ENCODE data around the gene R3HDM1. TPM values are rescaled to one million over a fixed set of nuclear protein-coding genes. Genes with fewer than 3 reads are reported as not detected.
A peak's percentile ranks its signal among the peaks of the same experiment; 100 is the strongest.

Gene R3HDM1
- total RNA-seq, 1 experiment from 2014 or later = 52.4 TPM

DNA sequence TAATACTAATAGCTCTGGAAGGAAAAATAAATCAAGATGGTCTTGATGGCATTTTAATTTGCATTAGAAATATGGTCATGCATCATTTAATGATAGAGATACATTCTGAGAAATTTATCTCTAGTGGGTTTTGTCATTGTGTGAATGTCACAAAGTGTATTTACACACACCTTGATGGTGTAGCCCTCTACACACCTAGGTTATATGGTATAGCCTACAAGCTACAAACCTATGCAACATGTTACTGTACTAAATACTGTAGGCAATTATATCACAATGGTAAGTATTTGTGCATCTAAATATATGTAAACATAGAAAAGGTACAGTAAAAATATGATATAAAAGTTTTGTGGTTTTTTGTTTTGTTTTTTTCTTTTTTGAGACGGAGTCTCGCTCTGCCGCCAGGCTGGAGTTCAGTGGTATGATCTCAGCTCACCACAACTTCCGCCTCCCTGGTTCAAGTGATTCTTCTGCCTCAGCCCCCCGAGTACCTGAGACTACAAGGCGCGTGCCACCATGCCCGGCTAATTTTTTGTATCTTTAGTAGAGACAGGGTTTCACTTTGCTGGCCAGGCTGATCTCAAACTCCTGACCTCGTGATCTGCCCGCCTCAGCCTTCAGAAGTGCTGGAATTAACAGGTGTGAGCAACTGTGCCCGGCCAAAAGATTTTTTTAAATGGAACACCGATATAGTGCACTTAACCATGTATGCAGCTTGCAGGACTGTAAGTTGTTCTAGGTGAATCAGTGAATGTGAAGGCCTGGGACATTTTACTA is 126.7 kb downstream of the R3HDM1 start:
- no peak overlapping the region for H3K27ac Mint-ChIP-seq (ENCODE audit: low read depth, unreplicated experiment)
- intact Hi-C loops (cut with micrococcal nuclease) = no loop called here
- CTCF ChIA-PET = no interaction called here
- DNase-seq (ENCODE audit: unreplicated experiment) = no peak
- BruUV-seq (replicated peaks) = no TSS peak
- POLR2A ChIA-PET = interaction anchor here (1.2 kb wide), 1 partner anchor 54 kb away, joined by 5 read pairs; no protein-coding TSS in a partner anchor
- no peaks in the 10 kb centered on the region for H3K9me3 Mint-ChIP-seq (ENCODE audit: unreplicated experiment)
- H3K4me3 Mint-ChIP-seq (ENCODE audit: unreplicated experiment) = no peak overlapping the region
- H3K27me3 Mint-ChIP-seq (ENCODE audit: insufficient read depth, unreplicated experiment) = no peaks in the 10 kb centered on the region
- no peaks in the 10 kb centered on the region for H3K4me1 Mint-ChIP-seq (ENCODE audit: insufficient read depth, unreplicated experiment)
- peaks cover 42% of the 10 kb centered on the region for H3K36me3 Mint-ChIP-seq (ENCODE audit: insufficient read depth, unreplicated experiment)
- no peak for TF ChIP-seq CTCF (IDR thresholded peaks at IDR 0.05; ENCODE audit: unreplicated experiment)

DNA sequence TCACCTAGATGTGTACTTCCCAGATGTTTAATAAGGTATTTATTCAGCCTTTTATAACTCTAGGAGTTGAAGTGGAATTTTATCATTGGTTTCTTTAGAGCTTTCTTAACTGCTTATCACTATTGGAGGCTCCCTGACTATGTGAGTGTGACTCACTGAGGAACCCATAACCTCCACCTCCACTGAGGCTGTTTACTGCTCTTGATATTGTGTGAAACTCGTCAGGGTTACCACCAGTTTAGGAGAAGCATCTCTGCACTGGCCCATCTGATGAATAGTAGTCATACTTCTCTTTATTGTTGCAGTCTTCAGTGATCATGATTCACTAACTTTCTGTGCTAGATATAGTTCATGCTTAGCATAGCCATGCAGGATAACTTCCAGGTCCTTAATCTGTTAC is 130.8 kb downstream of the R3HDM1 start:
- CTCF ChIA-PET = no interaction called here
- no peak for DNase-seq (ENCODE audit: unreplicated experiment)

GRCh38 chr2:135663148-135663700 is 131.9 kb downstream of the R3HDM1 start:
- no peak for TF ChIP-seq CTCF (IDR thresholded peaks at IDR 0.05; ENCODE audit: unreplicated experiment)
- BruUV-seq (replicated peaks) = no TSS peak
- Mint-ChIP-seq H3K27ac (ENCODE audit: low read depth, unreplicated experiment) (no peak overlapping the region), H3K27me3 (ENCODE audit: insufficient read depth, unreplicated experiment) (no peaks in the 10 kb centered on the region), H3K4me3 (ENCODE audit: unreplicated experiment) (no peak overlapping the region), H3K9me3 (ENCODE audit: unreplicated experiment) (no peaks in the 10 kb centered on the region), H3K4me1 (ENCODE audit: insufficient read depth, unreplicated experiment) (no peaks in the 10 kb centered on the region), H3K36me3 (ENCODE audit: insufficient read depth, unreplicated experiment) (peaks cover 22% of the 10 kb centered on the region)
- ChIA-PET CTCF (interaction anchor here (0.5 to 1.1 kb wide), 6 partner anchors 9 to 122 kb away, joined by 3 to 5 read pairs (median 3); no protein-coding TSS in a partner anchor), POLR2A (interaction anchor here (0.6 to 1.2 kb wide), 2 partner anchors 11 to 659 kb away, joined by 3 read pairs; no protein-coding TSS in a partner anchor)
- no peak for DNase-seq (ENCODE audit: unreplicated experiment)
- intact Hi-C loops (cut with micrococcal nuclease) = no loop called here

More for the DNA sequence above, 130.8 kb downstream of the R3HDM1 start:
- no peak overlapping the region for H3K27ac Mint-ChIP-seq (ENCODE audit: low read depth, unreplicated experiment)
- TF ChIP-seq CTCF (IDR thresholded peaks at IDR 0.05; ENCODE audit: unreplicated experiment) = no peak
- no peak overlapping the region for H3K4me3 Mint-ChIP-seq (ENCODE audit: unreplicated experiment)
- H3K4me1 Mint-ChIP-seq (ENCODE audit: insufficient read depth, unreplicated experiment) = no peaks in the 10 kb centered on the region
- intact Hi-C loops (cut with micrococcal nuclease) = no loop called here
- H3K27me3 Mint-ChIP-seq (ENCODE audit: insufficient read depth, unreplicated experiment) = no peaks in the 10 kb centered on the region
- BruUV-seq (replicated peaks) = no TSS peak
- H3K9me3 Mint-ChIP-seq (ENCODE audit: unreplicated experiment) = no peaks in the 10 kb centered on the region
- peaks cover 23% of the 10 kb centered on the region for H3K36me3 Mint-ChIP-seq (ENCODE audit: insufficient read depth, unreplicated experiment)
- POLR2A ChIA-PET = interaction anchor here (1.2 kb wide), 2 partner anchors 9 to 83 kb away, joined by 3 read pairs; no protein-coding TSS in a partner anchor

- ChIA-PET POLR2A (no interaction called here), CTCF (interaction anchor here (0.6 to 1.0 kb wide), 3 partner anchors 58 to 663 kb away, joined by 3 to 6 read pairs (median 3); no protein-coding TSS in a partner anchor)
- TF ChIP-seq CTCF (IDR thresholded peaks at IDR 0.05; ENCODE audit: unreplicated experiment) = no peak
- no peak overlapping the region for H3K4me3 Mint-ChIP-seq (ENCODE audit: unreplicated experiment)
- H3K4me1 Mint-ChIP-seq (ENCODE audit: insufficient read depth, unreplicated experiment) = no peaks in the 10 kb centered on the region
- BruUV-seq (replicated peaks) = no TSS peak
- H3K36me3 Mint-ChIP-seq (ENCODE audit: insufficient read depth, unreplicated experiment) = peaks cover 28% of the 10 kb centered on the region
- intact Hi-C loops (cut with micrococcal nuclease) = no loop called here
- no peaks in the 10 kb centered on the region for H3K27me3 Mint-ChIP-seq (ENCODE audit: insufficient read depth, unreplicated experiment)
- no peaks in the 10 kb centered on the region for H3K9me3 Mint-ChIP-seq (ENCODE audit: unreplicated experiment)
- no peak overlapping the region for H3K27ac Mint-ChIP-seq (ENCODE audit: low read depth, unreplicated experiment)
- DNase-seq (ENCODE audit: unreplicated experiment) = peak; percentile 11
Observed at GRCh38 chr2:135664623-135665068, 133.4 kb downstream of the R3HDM1 start.

Data from MCF 10A (cell line).